ENCODE results near the gene TLX1.

Gene TLX1

DNA sequence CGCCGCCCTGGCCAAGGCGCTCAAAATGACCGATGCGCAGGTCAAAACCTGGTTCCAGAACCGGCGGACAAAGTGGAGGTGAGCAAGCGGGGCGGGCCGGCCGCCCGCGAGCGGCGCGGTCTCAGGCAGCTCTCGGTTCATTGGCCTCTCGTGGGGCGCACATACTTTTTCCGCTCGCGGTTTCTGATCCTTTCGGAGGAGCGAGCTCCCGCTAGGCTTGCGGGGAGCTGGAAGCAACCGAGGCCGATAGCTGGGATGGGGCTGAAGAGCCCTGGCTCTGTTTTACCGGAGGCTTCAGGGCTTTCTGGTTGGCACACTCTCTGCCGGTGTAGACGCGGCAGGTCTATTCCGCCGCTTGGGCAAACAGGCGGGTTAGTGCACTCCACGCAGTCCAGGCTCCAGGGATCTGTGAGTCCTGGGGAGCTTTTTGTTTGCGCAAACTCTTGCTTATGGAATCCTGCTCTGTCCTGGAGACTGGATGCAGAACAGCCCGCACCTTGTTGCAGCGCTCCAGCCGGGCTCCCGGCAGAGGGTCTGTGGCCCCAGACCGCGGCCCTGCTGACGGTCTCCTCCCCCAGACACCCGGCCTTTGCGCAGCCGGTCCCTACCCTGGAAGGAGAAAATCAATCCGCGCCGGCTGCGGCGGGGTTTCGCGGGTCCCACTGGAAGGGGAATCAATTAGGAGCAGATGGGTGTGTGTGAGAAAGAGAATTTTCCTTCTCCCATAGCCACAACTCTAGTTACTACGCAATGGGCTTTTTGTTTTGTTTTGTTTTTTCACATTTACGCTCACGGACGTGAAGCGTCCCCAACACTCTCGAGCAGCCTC is 3.4 kb downstream of the TLX1 start:
- no peak for DNase-seq

DNA sequence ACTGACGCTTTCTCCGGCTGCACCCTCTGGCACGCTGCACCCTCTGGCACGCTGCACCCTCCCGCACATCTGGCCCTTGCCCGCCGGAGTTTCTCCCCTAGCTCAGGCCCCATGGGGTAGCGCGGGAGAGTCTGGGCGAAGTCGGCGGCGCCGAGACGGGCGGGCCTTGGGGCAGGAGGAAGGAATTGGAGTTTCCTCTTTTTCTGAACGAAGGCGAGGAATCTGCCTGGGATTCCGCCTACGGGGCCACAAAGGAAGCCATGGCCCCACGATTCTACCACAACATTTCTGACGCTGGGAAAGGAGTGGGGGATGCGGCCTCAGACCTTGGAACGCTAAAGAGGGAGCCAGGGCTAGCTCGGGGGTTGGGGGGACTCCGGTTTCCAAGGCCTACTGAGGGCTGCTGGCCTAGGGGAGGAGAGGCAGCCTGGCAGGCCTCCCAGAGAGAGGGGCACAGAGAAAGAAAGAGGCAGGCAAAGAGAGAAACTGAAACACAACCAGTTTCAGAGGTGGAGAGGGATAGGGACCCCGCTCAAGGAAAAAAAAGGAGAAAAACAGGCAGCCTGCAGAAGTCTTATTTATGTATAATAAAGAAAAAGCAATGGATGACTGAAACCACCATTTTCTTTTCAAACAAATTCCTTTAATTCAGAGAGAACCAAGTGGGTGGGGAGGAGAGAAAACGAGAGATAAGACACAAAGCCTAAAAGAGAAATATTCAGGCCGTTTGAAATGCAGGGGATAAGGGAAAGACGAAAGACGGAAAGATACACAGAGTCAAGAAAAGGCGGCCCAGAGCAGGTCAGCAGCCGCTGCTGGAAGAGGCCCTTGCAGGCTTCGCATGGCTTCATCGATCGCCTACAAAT is 4.3 kb downstream of the TLX1 start:
- no peak for DNase-seq

DNA sequence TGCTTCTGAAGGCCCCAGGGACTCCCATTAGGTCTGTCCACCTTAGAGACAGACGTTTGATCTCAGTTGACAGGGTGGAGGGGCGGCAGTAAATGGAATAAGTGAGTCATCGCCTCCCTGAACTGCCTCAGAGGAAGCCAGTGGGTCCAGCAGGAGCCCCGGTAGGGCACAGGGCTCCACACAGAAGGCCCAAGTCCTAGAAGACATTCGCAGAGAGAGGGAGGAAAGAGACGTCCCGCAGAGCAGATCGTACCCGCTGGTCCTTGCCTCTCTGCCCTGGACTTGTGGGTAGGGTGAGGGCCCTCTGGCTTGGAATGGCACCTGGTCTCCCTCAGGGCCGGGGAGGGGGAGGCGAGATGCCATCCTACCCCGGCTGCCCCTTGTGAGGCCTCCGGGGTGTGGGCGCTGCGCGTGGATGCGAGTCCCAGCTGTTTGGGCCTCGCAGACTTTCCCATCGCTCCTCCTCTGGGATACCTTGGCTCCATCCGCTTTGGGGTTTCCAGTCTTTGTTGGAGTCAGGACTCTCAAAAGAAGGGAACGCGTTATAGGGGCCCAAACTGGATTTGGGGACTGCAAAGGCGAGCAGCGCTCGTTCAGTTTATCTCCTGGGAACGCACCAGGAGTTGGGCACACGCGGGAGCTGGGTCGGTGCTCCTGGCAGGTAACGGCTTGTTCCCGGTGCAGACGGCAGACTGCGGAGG is 5.1 kb downstream of the TLX1 start:
- DNase-seq = no peak

DNA sequence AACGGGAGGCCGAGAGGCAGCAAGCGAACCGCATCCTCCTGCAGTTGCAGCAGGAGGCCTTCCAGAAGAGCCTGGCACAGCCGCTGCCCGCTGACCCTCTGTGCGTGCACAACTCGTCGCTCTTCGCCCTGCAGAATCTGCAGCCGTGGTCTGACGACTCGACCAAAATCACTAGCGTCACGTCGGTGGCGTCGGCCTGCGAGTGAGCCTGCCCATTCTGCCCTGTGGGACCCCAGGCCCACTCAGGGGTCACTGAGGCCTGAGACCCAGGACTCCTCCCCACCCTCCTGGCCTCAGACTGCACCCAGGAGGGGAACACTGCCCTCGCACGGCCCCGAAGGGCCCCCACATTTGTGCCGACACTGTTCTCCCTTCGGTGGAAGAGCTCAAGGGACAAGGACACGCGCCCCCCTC is 5.6 kb downstream of the TLX1 start:
- no peak for DNase-seq

DNA sequence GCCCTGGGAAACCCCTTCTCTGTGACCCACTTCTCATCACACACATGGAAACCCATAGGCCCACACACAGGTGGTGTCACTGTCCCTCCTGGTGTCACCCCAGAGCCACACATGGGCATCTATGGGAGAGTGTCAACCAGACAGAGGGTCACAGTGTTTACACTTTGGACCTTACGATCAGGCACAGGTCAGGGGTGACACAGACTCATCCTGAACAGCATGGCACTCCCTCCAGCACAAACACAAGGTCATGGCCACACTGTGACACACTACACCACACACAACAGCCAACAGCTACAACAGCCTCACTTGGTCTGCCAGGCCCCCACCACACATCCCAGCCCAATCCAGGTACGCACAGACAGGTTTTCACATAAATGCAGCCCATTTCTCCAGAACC is 6.2 kb downstream of the TLX1 start:
- no peak for DNase-seq

GRCh38 chr10:101138788-101139420 is 7.8 kb downstream of the TLX1 start:
- DNase-seq = no peak

GRCh38 chr10:101139421-101139911 is 8.4 kb downstream of the TLX1 start:
- no peak for DNase-seq

DNA sequence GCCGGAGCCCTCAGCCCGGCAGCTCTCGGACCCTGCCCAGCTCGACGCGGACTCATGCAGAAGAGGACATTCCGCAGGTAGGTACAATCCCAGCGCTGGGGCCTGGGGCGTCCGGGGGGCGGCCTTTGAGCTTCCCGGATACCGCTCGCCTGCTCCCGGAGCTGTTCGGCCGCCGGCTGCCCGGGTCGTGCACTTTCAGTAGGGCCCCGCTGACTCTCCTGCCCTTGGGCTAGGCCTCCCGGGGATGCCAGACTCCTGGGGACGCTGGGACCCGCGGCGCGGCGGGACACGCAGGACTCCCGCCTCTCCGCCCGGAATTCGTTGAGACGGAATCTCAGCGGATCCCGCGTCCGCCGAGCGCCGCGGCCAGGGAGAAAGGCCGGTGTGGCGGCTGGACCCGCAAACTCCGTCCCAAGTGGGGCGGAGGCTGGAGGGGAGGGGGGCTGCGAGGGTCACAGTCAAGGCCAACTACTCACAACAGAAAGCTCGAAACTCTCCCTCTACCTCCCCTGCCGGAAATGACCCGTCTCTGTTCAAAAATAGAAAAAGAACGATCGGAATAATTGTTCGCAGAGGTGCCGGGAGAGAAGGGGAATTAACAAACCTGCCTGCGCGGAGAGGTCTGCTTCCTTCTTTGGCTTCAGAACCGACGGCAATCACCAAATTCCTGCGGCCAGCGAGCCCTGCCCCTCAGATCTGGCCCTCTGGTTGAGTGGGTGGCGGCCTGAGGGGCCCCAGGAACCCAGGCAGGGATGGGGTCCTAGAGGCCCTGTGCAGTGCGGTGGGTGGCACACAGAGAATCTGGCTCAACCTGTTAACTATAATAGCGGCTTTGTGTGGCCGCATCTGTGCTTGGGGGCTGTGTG is 9.2 kb downstream of the TLX1 start:
- DNase-seq = no peak

DNA sequence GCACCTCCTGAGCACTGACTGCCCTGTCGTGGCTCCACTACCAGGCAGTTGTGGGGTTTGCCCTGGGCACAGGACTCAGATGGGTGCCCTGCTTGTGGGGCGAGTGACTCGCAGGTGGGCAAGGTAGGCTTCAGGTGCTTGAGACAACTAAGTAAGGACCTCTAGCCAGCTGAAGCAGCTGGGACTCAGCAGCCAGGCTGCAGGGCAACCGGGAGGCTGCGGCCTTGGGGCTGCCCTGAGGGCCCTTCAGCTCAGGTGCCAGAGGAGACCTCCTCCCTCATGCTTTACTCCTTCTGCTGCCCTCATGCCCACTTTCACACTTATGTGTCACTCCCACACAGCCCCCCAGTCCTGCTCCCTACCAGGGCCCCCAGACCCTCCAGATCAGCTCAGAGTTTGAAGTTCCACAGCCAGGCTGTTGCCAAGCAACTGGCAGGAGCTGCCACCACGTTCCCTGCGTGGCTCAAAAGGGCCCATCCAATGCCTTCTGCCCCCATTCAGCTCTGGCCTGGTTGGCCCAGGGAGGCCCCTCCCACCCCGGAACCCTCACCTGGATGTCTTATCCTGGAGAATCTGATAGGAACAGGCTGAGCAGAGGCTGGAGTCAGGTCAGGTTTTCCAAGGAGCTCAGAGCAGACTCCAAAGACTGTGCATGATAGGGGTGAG is 10.0 kb downstream of the TLX1 start:
- DNase-seq = no peak

- DNase-seq = peak; percentile 66
Measured at GRCh38 chr10:101141616-101142532, 10.8 kb downstream of the TLX1 start.

GRCh38 chr10:101142533-101143344 is 11.6 kb downstream of the TLX1 start:
- no peak for DNase-seq

DNA sequence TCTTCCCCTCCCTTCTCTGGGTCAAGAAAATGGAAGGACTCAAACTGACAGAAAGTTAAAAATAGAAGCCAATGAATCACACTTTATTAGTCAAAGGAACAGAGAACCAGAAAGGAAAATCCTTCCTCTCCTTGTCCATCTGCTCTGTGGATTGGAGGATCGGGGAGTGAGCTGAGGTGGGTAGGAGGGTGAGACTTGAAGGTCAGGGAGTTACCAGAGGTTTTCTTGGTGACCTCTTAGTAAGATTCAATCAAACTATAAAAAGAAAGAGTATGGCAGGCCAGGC is 12.2 kb downstream of the TLX1 start:
- no peak for DNase-seq

GRCh38 chr10:101144053-101144452 is 13.0 kb downstream of the TLX1 start:
- no peak for DNase-seq

GRCh38 chr10:101145145-101145544 is 14.0 kb downstream of the TLX1 start:
- no peak for DNase-seq

DNA sequence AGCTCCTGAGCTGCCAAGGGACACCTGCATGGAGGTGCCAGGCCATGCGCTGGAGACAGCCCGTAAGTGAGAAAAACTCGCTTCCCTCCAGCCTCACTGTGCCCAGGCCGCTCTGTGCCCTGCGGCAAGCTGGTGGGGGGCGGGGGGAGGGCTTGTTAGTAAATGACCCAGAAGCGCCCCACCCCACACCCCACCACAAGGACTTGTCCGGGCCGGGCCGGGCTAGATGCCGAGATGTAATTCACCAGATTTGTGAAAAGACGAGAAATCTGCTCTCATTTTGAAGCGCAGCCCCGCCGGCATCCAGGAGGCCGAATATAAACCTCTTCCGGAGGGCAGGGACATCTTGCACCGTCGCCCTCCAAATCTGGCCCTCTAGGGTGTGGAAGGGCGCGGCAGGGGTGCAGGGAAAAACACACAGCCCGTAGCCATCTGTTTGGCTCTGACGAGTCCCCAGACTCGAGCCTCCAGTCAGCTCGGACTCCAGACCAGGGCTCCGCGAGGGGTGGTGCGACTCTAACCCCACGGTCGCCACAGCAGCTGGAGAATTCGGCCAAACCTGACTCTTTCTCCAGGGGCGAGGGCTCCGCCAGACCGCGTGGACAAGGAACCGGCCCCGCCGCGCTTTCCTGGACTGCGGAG is 14.8 kb downstream of the TLX1 start:
- no peak for DNase-seq

DNA sequence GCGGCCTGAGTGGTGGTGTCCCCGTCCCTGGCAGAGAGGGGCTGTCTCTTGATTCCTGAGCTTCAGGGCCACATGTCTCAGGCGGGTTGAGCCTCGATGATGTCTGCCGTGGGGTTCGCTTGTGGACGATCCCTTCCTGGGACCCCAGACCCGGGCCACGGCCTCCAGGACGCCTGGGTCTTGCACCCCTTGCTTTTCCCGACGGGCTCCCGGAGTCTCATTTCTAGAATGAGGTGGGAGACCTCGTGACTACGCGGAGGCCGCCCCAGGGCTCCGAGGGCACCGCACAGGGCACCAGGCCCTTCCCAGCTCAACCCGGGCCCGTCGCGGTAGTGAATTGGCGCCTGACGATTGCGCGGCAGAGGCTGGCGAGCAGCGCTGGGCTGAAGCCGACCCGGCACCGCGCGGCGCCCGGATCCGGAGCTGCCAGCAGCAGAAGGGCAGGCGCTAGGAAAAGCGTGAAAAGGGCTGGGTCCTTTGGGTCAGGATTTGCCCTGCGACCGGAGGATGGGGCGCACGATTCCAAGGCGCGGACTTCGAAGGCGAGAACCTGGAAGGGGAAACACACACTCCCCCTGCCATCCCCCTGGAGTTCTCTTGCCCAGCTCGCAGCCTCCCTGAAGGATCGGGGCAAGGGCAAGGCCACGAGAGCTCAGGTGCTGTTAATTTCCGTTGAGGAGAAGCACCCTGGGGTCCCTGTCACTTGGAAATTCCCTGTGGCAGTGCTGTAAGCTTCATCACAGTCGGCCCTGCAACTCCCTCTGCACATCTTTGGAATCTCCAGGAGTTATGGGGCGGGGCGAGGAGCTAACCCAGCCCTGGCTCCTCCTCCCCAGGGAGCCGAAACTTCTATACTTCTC is 15.5 kb downstream of the TLX1 start:
- DNase-seq = no peak

DNA sequence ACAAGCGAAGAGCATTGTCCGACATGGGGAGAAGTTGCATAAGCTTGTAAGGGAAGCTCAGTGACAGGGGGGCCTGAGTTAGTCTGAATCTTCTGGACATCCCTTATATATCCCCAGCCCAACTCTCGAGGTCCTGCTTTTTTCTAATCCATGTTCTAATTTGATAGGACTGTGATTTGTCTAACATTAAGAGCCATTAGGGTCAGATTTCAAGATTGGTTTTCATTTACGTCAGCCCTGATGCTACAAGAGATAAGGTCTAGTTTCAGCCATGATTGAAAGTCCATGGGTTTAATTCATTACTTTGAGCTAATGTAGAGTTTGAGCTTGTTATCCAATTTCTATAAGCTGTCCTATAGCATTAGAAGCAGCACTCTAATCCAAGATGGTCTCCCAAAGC is 20.3 kb downstream of the TLX1 start:
- no peak for DNase-seq

- no peak for DNase-seq
Measured at GRCh38 chr10:101152316-101152715, 21.2 kb downstream of the TLX1 start.

Measured in central memory CD4-positive, alpha-beta T cell (primary cell).